Small intestine (tissue), 7 donors: ENCODE results near the gene ZG16. TPM values are rescaled to one million over a fixed set of nuclear protein-coding genes. Genes with fewer than 3 reads are reported as not detected.
"Not testable (repeated sequence)": the region's sequence is repeated elsewhere in the genome, so short reads cannot be mapped to it uniquely, and the experiment has no call there.

Source experiments
- DNase-seq, 2 donors: peaks; one replicate each; pipeline versions ENCODE4 v3.0.0 to v3.0.0-alpha.2; 2013
- FAIRE-seq: peaks from 2 replicates; lab custom pipeline; 2012; peaks lifted over from hg19 to GRCh38; lab: Jason Lieb, UNC
- H3K27ac ChIP-seq, 3 donors: one replicate each; pipeline ENCODE4 v1.5.1; 2013; ENCODE audit warnings: low read length in 2 of 3, mild to moderate bottlenecking in 2 of 3, control low read depth in 1 of 3, inconsistent platforms in 1 of 3, low read depth in 1 of 3, moderate library complexity in 1 of 3
- H3K27me3 ChIP-seq, 3 donors: one replicate each; pipeline ENCODE4 v1.6.1; 2013; ENCODE audit warnings: low read length in 3 of 3, inconsistent platforms in 1 of 3; ENCODE audit not compliant: control insufficient read depth in 3 of 3, insufficient read depth in 3 of 3
- H3K36me3 ChIP-seq, 3 donors: one replicate each; pipeline ENCODE4 v1.6.1; 2013; ENCODE audit warnings: low read length in 3 of 3, inconsistent platforms in 1 of 3, low read depth in 1 of 3, mild to moderate bottlenecking in 1 of 3, moderate library complexity in 1 of 3; ENCODE audit not compliant: control insufficient read depth in 3 of 3, insufficient read depth in 2 of 3
- H3K4me1 ChIP-seq, 3 donors: one replicate each; pipeline ENCODE4 v1.6.1; 2013; ENCODE audit warnings: low read length in 2 of 3, inconsistent platforms in 1 of 3, low read depth in 1 of 3, mild to moderate bottlenecking in 1 of 3, moderate library complexity in 1 of 3; ENCODE audit not compliant: control insufficient read depth in 3 of 3, insufficient read depth in 2 of 3
- H3K4me3 ChIP-seq, 3 donors: one replicate each; pipeline ENCODE4 v1.5.1; 2013; ENCODE audit warnings: low read length in 3 of 3, control low read depth in 1 of 3, inconsistent platforms in 1 of 3, low read depth in 1 of 3, mild to moderate bottlenecking in 1 of 3, moderate library complexity in 1 of 3
- H3K9me3 ChIP-seq, 2 donors: one replicate each; pipeline ENCODE4 v1.6.1; 2013; ENCODE audit warnings: low read depth in 1 of 2, low read length in 1 of 2; ENCODE audit not compliant: control insufficient read depth in 2 of 2, insufficient read depth in 1 of 2
- WGBS, 3 donors: extraction: QIAGEN DNeasy Blood & Tissue Kit; methylation state at CpG; one replicate each; pipeline ENCODE4 v1.1.7; 2013; 5-methylcytosine and 5-hydroxymethylcytosine counted together
- polyA plus RNA-seq, 4 donors: library from polyadenylated mRNA; stranded (reverse) in 3 of 4; unstranded in 1 of 4; fragments of 200-250 nt in 3 of 4; fragments of 120-200 nt in 1 of 4; gene quantifications; one replicate each; pipeline versions ENCODE4 v1.2.1 to v1.2.3, GENCODE V29; 2013
- donor health status: healthy with polysubstance abuse.
- donor health status: control.
- donor health status: control.
- donor health status: Bipolar disorder and iron deficiency.
- donor health status: healthy.

ZG16 gene
- polyA plus RNA-seq, 4 donors = 4.8 to 186 (median 47.4) TPM

DNA sequence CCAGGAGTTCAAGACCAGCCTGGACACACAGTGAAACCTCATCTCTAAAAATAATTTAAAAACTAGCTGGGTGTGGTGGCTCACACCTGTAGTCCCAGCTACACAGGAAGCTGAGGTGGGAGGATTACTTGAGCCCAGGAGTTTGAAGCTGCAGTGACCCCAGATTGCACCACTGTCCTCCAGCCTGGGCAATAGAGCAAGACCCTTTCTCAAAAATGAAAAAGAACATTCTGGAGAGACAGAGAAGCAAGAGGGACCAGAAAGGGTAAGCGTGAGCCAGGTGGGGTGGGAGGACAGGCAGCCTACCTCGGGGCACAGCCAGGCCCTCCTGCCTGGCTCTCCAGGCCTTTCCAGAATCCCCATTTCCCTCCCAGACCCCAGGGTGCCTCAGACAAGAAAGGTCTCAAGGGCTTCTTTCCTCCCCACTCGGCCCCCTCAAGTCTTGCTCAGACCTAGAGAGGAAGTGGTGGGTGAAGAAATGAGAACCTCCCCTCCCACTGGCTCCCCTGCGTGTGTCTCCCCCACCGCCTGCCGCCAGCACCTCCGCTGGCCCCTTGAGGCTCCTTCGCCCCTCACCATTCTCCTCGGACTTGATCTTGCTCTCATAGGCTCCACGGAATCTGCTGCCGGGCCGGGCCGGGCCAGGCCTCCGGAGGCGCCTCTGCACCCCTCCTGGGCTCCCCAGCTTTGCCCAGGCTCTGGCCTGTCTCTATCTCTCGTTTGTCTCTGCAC, 32.8 kb upstream of the ZG16 start:
- 62 to 87% (median 75%) methylated on average over 16 of the region's 16 CpGs for WGBS, 3 donors
- no peaks in the 10 kb centered on the region for H3K27me3 ChIP-seq
- peak overlapping the region; percentile 3 to 61 (median 51) for H3K4me3 ChIP-seq
- no peaks in the 10 kb centered on the region for H3K36me3 ChIP-seq
- H3K4me1 ChIP-seq = peaks cover 0 to 14% (median 0%) of the 10 kb centered on the region in 3 donors
- no peak for FAIRE-seq
- H3K27ac ChIP-seq = peak overlapping the region in 2 of 3 donors; percentile 54 to 78
- H3K9me3 ChIP-seq = peaks cover 0 to 7% of the 10 kb centered on the region in 2 donors
- DNase-seq = no peak

- peak within 1 kb of the TSS in 2 of 3 donors; percentile 54 to 78 for H3K27ac ChIP-seq
- WGBS, 3 donors = 63 to 78% (median 68%) methylated on average over 12 of the region's 12 CpGs
Measured at GRCh38 chr16:29745853-29746345, 32.2 kb upstream of the ZG16 start, which contains the start of gene C16orf54. Gene C16orf54, minus strand, starts transcription at chr16:29745990. Its CDS starts 1,039 bp downstream, at chr16:29744951.

GRCh38 chr16:29746518-29746917, 31.5 kb upstream of the ZG16 start:
- not testable (repeated sequence) for DNase-seq, H3K4me1 ChIP-seq, H3K4me3 ChIP-seq, H3K36me3 ChIP-seq, FAIRE-seq, H3K27me3 ChIP-seq, H3K9me3 ChIP-seq
- WGBS, 3 donors = 58 to 70% (median 59%) methylated on average over 3 to 4 of the region's 4 CpGs
- H3K27ac ChIP-seq = peak overlapping the region in 2 of 3 donors; percentile 16 to 78

More at GRCh38 chr16:29745853-29746345, 32.2 kb upstream of the ZG16 start, which contains the start of gene C16orf54:
- no peak for FAIRE-seq
- H3K4me3 ChIP-seq = peak within 1 kb of the TSS; percentile 3 to 61 (median 51)
- H3K9me3 ChIP-seq = peaks cover 0 to 7% of the 10 kb centered on the region in 2 donors
- no peaks in the 10 kb centered on the region for H3K36me3 ChIP-seq
- H3K4me1 ChIP-seq = peaks cover 0 to 8% (median 0%) of the 10 kb centered on the region in 3 donors
- no peaks in the 10 kb centered on the region for H3K27me3 ChIP-seq
- DNase-seq = peak in 1 of 2 donors; percentile 61

- H3K36me3 ChIP-seq = no peaks in the 10 kb centered on the region
- peaks cover 0 to 7% of the 10 kb centered on the region in 2 donors for H3K9me3 ChIP-seq
- DNase-seq (no peak), FAIRE-seq (no peak)
- H3K4me1 ChIP-seq = no peaks in the 10 kb centered on the region
- H3K4me3 ChIP-seq = no peak overlapping the region
- WGBS, 3 donors = 95 to 98% (median 95%) methylated on average over 26 to 30 of the region's 30 CpGs
- no peak overlapping the region for H3K27ac ChIP-seq
- no peaks in the 10 kb centered on the region for H3K27me3 ChIP-seq
Measured at GRCh38 chr16:29747947-29748759, 29.9 kb upstream of the ZG16 start.

DNA sequence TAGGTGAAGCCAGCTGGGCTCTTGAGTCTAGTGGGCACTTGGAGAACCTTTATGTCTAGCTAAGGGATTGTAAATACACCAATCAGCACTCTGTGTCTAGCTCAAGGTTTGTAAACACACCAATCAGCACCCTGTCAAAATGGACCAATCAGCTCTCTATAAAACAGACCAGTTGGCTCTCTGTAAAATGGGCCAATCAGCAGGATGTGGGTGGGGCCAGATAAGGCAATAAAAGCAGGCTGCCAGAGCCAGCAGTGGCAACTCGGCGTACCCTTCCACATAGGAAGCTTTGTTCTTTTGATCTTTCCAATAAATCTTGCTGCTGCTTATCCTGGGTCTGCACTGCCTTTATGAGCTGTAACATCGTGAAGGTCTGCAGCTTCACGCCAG, 29.3 kb upstream of the ZG16 start:
- not testable (repeated sequence) for H3K27ac ChIP-seq, H3K4me3 ChIP-seq, FAIRE-seq, H3K4me1 ChIP-seq, H3K27me3 ChIP-seq, H3K9me3 ChIP-seq, H3K36me3 ChIP-seq, DNase-seq
- 61 to 79% (median 64%) methylated on average over 4 of the region's 4 CpGs for WGBS, 3 donors

DNA sequence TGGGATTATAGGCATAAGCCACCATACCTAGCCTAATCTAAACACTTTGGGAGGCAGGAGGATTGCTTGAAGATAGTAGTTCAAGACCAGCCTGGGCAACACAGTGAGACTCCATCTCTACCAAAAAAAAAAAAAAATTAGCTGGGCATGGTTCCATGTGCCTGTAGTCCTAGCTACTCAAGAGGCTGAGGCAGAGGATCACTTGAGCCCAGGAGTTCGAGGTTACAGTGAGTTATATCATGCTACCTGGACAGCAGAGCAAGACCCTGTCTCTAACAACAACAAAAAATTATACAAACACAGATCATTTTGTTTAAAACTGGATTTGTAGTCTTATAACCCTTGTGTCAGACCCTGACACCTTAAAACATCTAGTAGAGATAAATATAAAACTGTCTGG, 24.5 kb upstream of the ZG16 start:
- Histone ChIP-seq H3K9me3 (peaks cover 0 to 6% of the 10 kb centered on the region in 2 donors), H3K27ac (no peak overlapping the region), H3K4me1 (peaks cover 0 to 19% (median 0%) of the 10 kb centered on the region in 3 donors), H3K4me3 (no peak overlapping the region), H3K36me3 (no peaks in the 10 kb centered on the region), H3K27me3 (no peaks in the 10 kb centered on the region)
- FAIRE-seq (no peak), DNase-seq (no peak)
- 83 to 88% (median 85%) methylated on average over 1 of the region's 1 CpG for WGBS, 3 donors

- Histone ChIP-seq H3K36me3 (no peaks in the 10 kb centered on the region), H3K27ac (peak overlapping the region in 1 of 3 donors; percentile 58), H3K9me3 (no peaks in the 10 kb centered on the region), H3K27me3 (no peaks in the 10 kb centered on the region), H3K4me3 (no peak overlapping the region), H3K4me1 (peaks cover 0 to 42% (median 3%) of the 10 kb centered on the region in 3 donors)
- peak; percentile 47 to 69 for DNase-seq
- FAIRE-seq = no peak
- WGBS, 3 donors = 17 to 63% (median 35%) methylated on average over 1 of the region's 1 CpG
Measured at GRCh38 chr16:29756654-29757053, 21.4 kb upstream of the ZG16 start.

GRCh38 chr16:29757086-29757485, 21.0 kb upstream of the ZG16 start:
- FAIRE-seq, H3K4me3 ChIP-seq, H3K36me3 ChIP-seq, DNase-seq, H3K27me3 ChIP-seq, H3K9me3 ChIP-seq: not testable (repeated sequence)
- 47 to 79% (median 67%) methylated on average over 8 of the region's 8 CpGs for WGBS, 3 donors
- H3K4me1 ChIP-seq = peaks cover 0 to 46% (median 3%) of the 10 kb centered on the region in 3 donors
- H3K27ac ChIP-seq = peak overlapping the region in 1 of 3 donors; percentile 58
